K562 (cell line): Measurements from ENCODE around the gene STRA6. TPM values are rescaled to one million over a fixed set of nuclear protein-coding genes. Genes with fewer than 3 reads are reported as not detected.

ENCODE experiments used
- ATAC-seq: fragments of 200-7000 bp; cut with Tn5 transposase; 3 replicates; pipeline ENCODE4 v1.9.1; 2020; ENCODE audit warnings: moderate library complexity
- BruUV-seq: library from RNA; stranded (reverse); fragments of 400-500 nt; replicated peaks from 2 replicates; lab custom pipeline; 2021; lab: Mats Ljungman, UMichigan
- CTCF ChIA-PET: fragments of 300-600 bp; formaldehyde crosslinking; extraction: SDS; loops from one replicate; lab custom pipeline; 2021; ENCODE audit warnings: low intra/inter-chr PET ratio; lab: Yijun Ruan, JAX
- POLR2A ChIA-PET: fragments of 300-600, 350-650 bp; sonication (Branson Sonifier 250); formaldehyde crosslinking; extraction: SDS; loops from one replicate; lab custom pipeline; 2021; ENCODE audit warnings: antibody characterized with exemption, inconsistent platforms; lab: Yijun Ruan, JAX
- DNase-seq, 4 experiments: peaks; one replicate each; pipeline versions ENCODE4 v3.0.0 to v3.0.0-alpha.2; 2011 to 2018; ENCODE audit warnings: low spot score in 3 of 4, mixed read lengths in 3 of 4; ENCODE audit errors: extremely low read depth in 1 of 4
- FAIRE-seq: peaks from 2 replicates; lab custom pipeline; 2011; peaks lifted over from hg19 to GRCh38; lab: Jason Lieb, UNC
- H2AFZ ChIP-seq: 2 replicates; pipeline ENCODE4 v1.6.0; 2011; ENCODE audit warnings: low read depth, low read length, control low read depth, inconsistent platforms
- H3K27ac ChIP-seq: fragments of 200-600 bp; 3 replicates; pipeline ENCODE4 v1.8.0; 2011; ENCODE audit warnings: low read depth, mild to moderate bottlenecking, control low read depth, inconsistent platforms, low read length, moderate library complexity, mixed read lengths; ENCODE audit errors: extremely low read depth
- H3K27me3 ChIP-seq, 2 experiments: fragments of 300-600 bp in 1 of 2; 2 replicates in 1 of 2; 3 replicates in 1 of 2; pipeline versions ENCODE4 v1.6.0 to v1.8.0; 2011; ENCODE audit warnings: inconsistent platforms in 2 of 2, low read length in 2 of 2, mild to moderate bottlenecking in 1 of 2, mixed read lengths in 1 of 2, moderate library complexity in 1 of 2; ENCODE audit not compliant: control insufficient read depth in 2 of 2, insufficient read depth in 2 of 2
- H3K36me3 ChIP-seq: fragments of 300-600 bp; 3 replicates; pipeline ENCODE4 v1.8.0; 2011; ENCODE audit warnings: mild to moderate bottlenecking, low read length, inconsistent platforms; ENCODE audit not compliant: control insufficient read depth, insufficient read depth
- H3K4me1 ChIP-seq, 2 experiments: fragments of 200-600 bp in 1 of 2; replicated peaks in 1 of 2; 2 replicates in 1 of 2; 3 replicates in 1 of 2; pipeline versions ENCODE4 v1.5.1 to v1.8.0; 2011; ENCODE audit warnings: inconsistent platforms in 2 of 2, low read length in 2 of 2, mild to moderate bottlenecking in 1 of 2, mixed read lengths in 1 of 2, moderate library complexity in 1 of 2; ENCODE audit not compliant: control insufficient read depth in 2 of 2, insufficient read depth in 2 of 2
- H3K4me2 ChIP-seq: 2 replicates; pipeline ENCODE4 v1.6.1; 2011; ENCODE audit warnings: low read length, control low read depth, inconsistent platforms, mixed read lengths; ENCODE audit not compliant: insufficient read depth
- H3K4me3 ChIP-seq: fragments of 200-600 bp; sonication (generic), shearing (Covaris generic); 2 replicates; pipeline ENCODE4 v1.5.1; 2016; ENCODE audit warnings: control low read depth, inconsistent platforms
- H3K79me2 ChIP-seq: fragments of 200-600 bp; 3 replicates; pipeline ENCODE4 v1.8.0; 2011; ENCODE audit warnings: low read length, inconsistent platforms; ENCODE audit not compliant: control insufficient read depth, insufficient read depth
- H3K9ac ChIP-seq, 2 experiments: 2 replicates each; pipeline versions ENCODE4 v1.6.0 to v1.6.1; 2011; ENCODE audit warnings: low read depth in 2 of 2, low read length in 2 of 2, control low read depth in 1 of 2, inconsistent platforms in 1 of 2, mild to moderate bottlenecking in 1 of 2, mixed read lengths in 1 of 2; ENCODE audit not compliant: insufficient read depth in 1 of 2
- H3K9me1 ChIP-seq: one replicate; pipeline ENCODE4 v1.6.0; 2011; ENCODE audit warnings: inconsistent platforms, mild to moderate bottlenecking, low read length, moderate library complexity; ENCODE audit not compliant: control insufficient read depth, insufficient read depth
- H3K9me3 ChIP-seq: replicated peaks from 2 replicates; pipeline ENCODE4 v1.5.1; 2011; ENCODE audit warnings: low read depth, low read length, inconsistent platforms; ENCODE audit not compliant: control insufficient read depth, insufficient read depth
- H4K20me1 ChIP-seq: replicated peaks from 2 replicates; pipeline ENCODE4 v1.6.1; 2011; ENCODE audit warnings: low read length, inconsistent platforms, mixed read lengths; ENCODE audit not compliant: control insufficient read depth, insufficient read depth
- BHLHE40 ChIP-seq: IDR thresholded peaks from 2 replicates; pipeline ENCODE4 v1.6.1; 2011; ENCODE audit warnings: low read length, improper control_type of control experiment
- HDAC2 ChIP-seq: fragments of 450-650 bp; IDR thresholded peaks from 2 replicates; pipeline ENCODE4 v1.6.1; 2016; ENCODE audit warnings: mild to moderate bottlenecking
- JUND ChIP-seq, 2 experiments: IDR thresholded peaks; 2 replicates in 1 of 2; 3 replicates in 1 of 2; pipeline ENCODE4 v1.6.1; 2011; ENCODE audit warnings: borderline replicate concordance in 2 of 2, low read depth in 2 of 2, low read length in 2 of 2, improper control_type of control experiment in 1 of 2, missing biosample characterization in 1 of 2, missing genetic modification characterization in 1 of 2, missing genetic modification reagents in 1 of 2
- NCOA6 ChIP-seq: fragments of 450-650 bp; IDR thresholded peaks from 2 replicates; pipeline ENCODE4 v1.6.1; 2017; ENCODE audit warnings: mild to moderate bottlenecking
- RAD51 ChIP-seq: fragments of 450-650 bp; IDR thresholded peaks from 2 replicates; pipeline ENCODE4 v1.7.1; 2016; ENCODE audit warnings: low read depth, mild to moderate bottlenecking, borderline replicate concordance
- RHOXF2B ChIP-seq: fragments of 250-450 bp; sonication (Bioruptor Pico); conservative IDR thresholded peaks from 2 replicates; pipeline ENCODE4 v1.5.1; 2021
- TCFL5 ChIP-seq: fragments of 250-450 bp; sonication (Bioruptor Pico); conservative IDR thresholded peaks from 2 replicates; pipeline ENCODE4 v1.6.1; 2021; ENCODE audit warnings: mild to moderate bottlenecking, moderate library complexity, matching md5 sums
- TOE1 ChIP-seq, 2 experiments: fragments of 450-650 bp in 1 of 2; sonication (generic) in 1 of 2; formaldehyde crosslinking in 1 of 2; IDR thresholded peaks; 2 replicates each; pipeline versions ENCODE4 v1.7.1 to v1.8.0; 2016 to 2022; ENCODE audit warnings: borderline replicate concordance in 2 of 2, mild to moderate bottlenecking in 2 of 2, antibody characterized with exemption in 1 of 2, inconsistent platforms in 1 of 2, low read depth in 1 of 2, missing genetic modification reagents in 1 of 2, moderate library complexity in 1 of 2
- WGBS: fragments of 100-300 bp; shearing (Covaris generic); methylation state at CpG from one replicate; pipeline ENCODE4 v1.1.6; 2016; ENCODE audit warnings: low coverage, mixed read lengths; ENCODE audit not compliant: insufficient coverage; ENCODE audit errors: missing lambda C conversion rate; 5-methylcytosine and 5-hydroxymethylcytosine counted together
- in situ Hi-C: fragments of 300-500 bp; cut with MboI; formaldehyde crosslinking; loops from 4 replicates; pipeline ENCODE4 v1.15.0; 2018; ENCODE audit warnings: inconsistent platforms, mixed read lengths
- intact Hi-C: fragments of 100-400 bp; cut with micrococcal nuclease; formaldehyde crosslinking; loops from 2 replicates; pipeline ENCODE4 v1.14.2; 2022
- polyA plus RNA-seq, 8 experiments: library from polyadenylated mRNA; depleted of rRNA in 4 of 8; stranded (reverse) in 5 of 8; unstranded in 3 of 8; fragments of >200 nt; fragmentation: Nextera tagmentation in 2 of 8; fragmentation: Illumina TruSeq in 1 of 8; extraction: Ambion mirVana in 2 of 8; extraction: Trizol in 1 of 8; gene quantifications; 2 replicates each; pipeline versions ENCODE4 v1.2.1 to v1.2.3, GENCODE V29; 2011 to 2014; ENCODE audit warnings: inconsistent platforms in 1 of 8, missing spikeins in 1 of 8
- total RNA-seq, 7 experiments: library from RNA; depleted of rRNA in 6 of 7; stranded (reverse); fragments of >200 nt in 6 of 7; fragmentation: Illumina TruSeq in 2 of 7; extraction: Trizol in 2 of 7; gene quantifications; 2 replicates each; pipeline versions ENCODE4 v1.2.1 to v1.2.3, GENCODE V29; 2011 to 2021; ENCODE audit warnings: low replicate concordance in 1 of 7
- TF ChIP-seq, protein P1 (sequence below): fragments of 250-450 bp; sonication (Bioruptor Pico); IDR thresholded peaks from 2 replicates; pipeline ENCODE4 v1.6.1; 2021; ENCODE audit warnings: mild to moderate bottlenecking
- TF ChIP-seq, protein P2 (sequence below): fragments of 200-400 bp; formaldehyde crosslinking; IDR thresholded peaks from 2 replicates; pipeline ENCODE4 v1.6.1; 2017; ENCODE audit warnings: mild to moderate bottlenecking, low read depth, low read length, moderate library complexity
- TF ChIP-seq, protein P3 (sequence below): fragments of 450-650 bp; formaldehyde crosslinking; IDR thresholded peaks from 2 replicates; pipeline ENCODE4 v1.4.0; 2020; ENCODE audit warnings: mild to moderate bottlenecking, moderate library complexity

STRA6 gene
- total and polyA plus RNA-seq, 9 of the 15 experiments (the other 6 are each of a cell fraction or from before 2014, with no cell fraction given): 0.04 to 2.0 (median 0.43) TPM; not detected in 2

DNA sequence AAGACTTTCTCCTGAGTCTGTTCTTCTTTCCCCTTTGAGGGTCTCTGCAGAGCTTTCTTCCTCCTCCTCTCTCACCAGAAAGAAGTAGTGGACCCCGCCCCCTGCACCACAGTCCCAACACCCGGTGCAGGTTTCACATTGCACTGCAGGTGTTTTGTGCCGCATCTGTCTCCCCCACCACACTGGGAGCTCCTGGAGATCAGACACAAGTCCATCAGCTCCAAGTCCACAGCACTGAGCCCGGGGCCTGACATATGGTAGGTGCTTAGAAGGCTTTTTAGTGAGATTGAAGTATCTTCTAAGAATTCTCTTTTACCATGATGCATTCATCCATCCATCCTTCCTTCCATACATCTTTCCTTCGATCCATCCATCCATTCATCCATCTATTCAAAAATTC lies 9.8 kb downstream of the STRA6 start:
- BruUV-seq: no TSS peak

More for the DNA sequence above, 9.8 kb downstream of the STRA6 start:
- no peaks in the 10 kb centered on the region for H3K36me3 ChIP-seq
- H3K27ac ChIP-seq: no peak overlapping the region
- no peaks in the 10 kb centered on the region for H3K79me2 ChIP-seq
- H3K27me3 ChIP-seq: peaks cover 0 to 70% of the 10 kb centered on the region in 2 experiments; a peak in 3 of 5 replicates
- DNase-seq: no peak
- ChIA-PET POLR2A (no interaction called here), CTCF (no interaction called here)
- 0 out of 2 replicates have a peak, but pooled peaks cover 10% of the 10 kb centered on the region for H4K20me1 ChIP-seq
- in situ Hi-C loops (no loop called here), intact Hi-C loops (no loop called here)
- H3K9me1 ChIP-seq: no peaks in the 10 kb centered on the region
- 0% methylated on average over 5 of the region's 5 CpGs for WGBS
- ATAC-seq: no peak
- no peak for FAIRE-seq
- no peak overlapping the region for H3K9ac ChIP-seq
- no peak overlapping the region for H2AFZ ChIP-seq
- H3K4me1 ChIP-seq: no peaks in the 10 kb centered on the region
- H3K4me3 ChIP-seq: no peak overlapping the region
- TF ChIP-seq NCOA6 (no peak), RHOXF2B (CRISPR knock-in tag) (no peak), BHLHE40 (no peak), HDAC2 (no peak), TCFL5 (no peak), JUND (IDR thresholded peaks at IDR 0.05; ENCODE audit: borderline replicate concordance, low read depth, low read length) (no peak), JUND (tag; IDR thresholded peaks at IDR 0.05; ENCODE audit: borderline replicate concordance, low read depth, low read length) (no peak), RAD51 (no peak), TOE1 (IDR thresholded peaks at IDR 0.05; ENCODE audit: borderline replicate concordance) (no peak), TOE1 (CRISPR knock-in tag; IDR thresholded peaks at IDR 0.05; ENCODE audit: borderline replicate concordance, low read depth) (no peak)
- TF ChIP-seq, protein P1, sequence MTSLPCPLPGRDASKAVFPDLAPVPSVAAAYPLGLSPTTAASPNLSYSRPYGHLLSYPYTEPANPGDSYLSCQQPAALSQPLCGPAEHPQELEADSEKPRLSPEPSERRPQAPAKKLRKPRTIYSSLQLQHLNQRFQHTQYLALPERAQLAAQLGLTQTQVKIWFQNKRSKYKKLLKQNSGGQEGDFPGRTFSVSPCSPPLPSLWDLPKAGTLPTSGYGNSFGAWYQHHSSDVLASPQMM (CRISPR knock-in tag): no peak
- TF ChIP-seq, protein P2, sequence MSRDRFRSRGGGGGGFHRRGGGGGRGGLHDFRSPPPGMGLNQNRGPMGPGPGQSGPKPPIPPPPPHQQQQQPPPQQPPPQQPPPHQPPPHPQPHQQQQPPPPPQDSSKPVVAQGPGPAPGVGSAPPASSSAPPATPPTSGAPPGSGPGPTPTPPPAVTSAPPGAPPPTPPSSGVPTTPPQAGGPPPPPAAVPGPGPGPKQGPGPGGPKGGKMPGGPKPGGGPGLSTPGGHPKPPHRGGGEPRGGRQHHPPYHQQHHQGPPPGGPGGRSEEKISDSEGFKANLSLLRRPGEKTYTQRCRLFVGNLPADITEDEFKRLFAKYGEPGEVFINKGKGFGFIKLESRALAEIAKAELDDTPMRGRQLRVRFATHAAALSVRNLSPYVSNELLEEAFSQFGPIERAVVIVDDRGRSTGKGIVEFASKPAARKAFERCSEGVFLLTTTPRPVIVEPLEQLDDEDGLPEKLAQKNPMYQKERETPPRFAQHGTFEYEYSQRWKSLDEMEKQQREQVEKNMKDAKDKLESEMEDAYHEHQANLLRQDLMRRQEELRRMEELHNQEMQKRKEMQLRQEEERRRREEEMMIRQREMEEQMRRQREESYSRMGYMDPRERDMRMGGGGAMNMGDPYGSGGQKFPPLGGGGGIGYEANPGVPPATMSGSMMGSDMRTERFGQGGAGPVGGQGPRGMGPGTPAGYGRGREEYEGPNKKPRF: no peak
- TF ChIP-seq, protein P3, sequence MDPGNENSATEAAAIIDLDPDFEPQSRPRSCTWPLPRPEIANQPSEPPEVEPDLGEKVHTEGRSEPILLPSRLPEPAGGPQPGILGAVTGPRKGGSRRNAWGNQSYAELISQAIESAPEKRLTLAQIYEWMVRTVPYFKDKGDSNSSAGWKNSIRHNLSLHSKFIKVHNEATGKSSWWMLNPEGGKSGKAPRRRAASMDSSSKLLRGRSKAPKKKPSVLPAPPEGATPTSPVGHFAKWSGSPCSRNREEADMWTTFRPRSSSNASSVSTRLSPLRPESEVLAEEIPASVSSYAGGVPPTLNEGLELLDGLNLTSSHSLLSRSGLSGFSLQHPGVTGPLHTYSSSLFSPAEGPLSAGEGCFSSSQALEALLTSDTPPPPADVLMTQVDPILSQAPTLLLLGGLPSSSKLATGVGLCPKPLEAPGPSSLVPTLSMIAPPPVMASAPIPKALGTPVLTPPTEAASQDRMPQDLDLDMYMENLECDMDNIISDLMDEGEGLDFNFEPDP: no peak
- H3K9me3 ChIP-seq: no peaks in the 10 kb centered on the region
- no peak overlapping the region for H3K4me2 ChIP-seq
